Spleen (tissue), 7 donors: ENCODE measurements around the gene TUBGCP2.

ENCODE experiments used
- CTCF ChIP-seq, 11 experiments: fragments of 200-600 bp in 7 of 11; fragments of 450-650 bp in 4 of 11; sonication (generic) in 4 of 11; IDR thresholded peaks in 8 of 11; conservative IDR thresholded peaks in 3 of 11; 1 replicate in 7 of 11; 2 replicates in 4 of 11; pipeline versions ENCODE4 v1.4.0 to v1.8.0; 2016 to 2021; ENCODE audit warnings: antibody characterized with exemption in 11 of 11, inconsistent platforms in 4 of 11, mild to moderate bottlenecking in 1 of 11
- POLR2A ChIP-seq, 3 donors: fragments of 450-650 bp; IDR thresholded peaks; one replicate each; pipeline ENCODE4 v1.5.1; 2017; ENCODE audit warnings: antibody characterized with exemption in 3 of 3, mild to moderate bottlenecking in 1 of 3
- POLR2AphosphoS5 ChIP-seq, 3 donors: sonication (generic); formaldehyde crosslinking; IDR thresholded peaks; one replicate each; pipeline ENCODE4 v1.5.1; 2017; ENCODE audit warnings: antibody characterized with exemption in 3 of 3
- donor health status: DM: no; HTN: no; CAD: no; lungs with moderate emphysema.
- donor health status: DM: no; HTN: no; CAD: no.
- donor health status: DM: no; HTN: no; CAD: no.

GRCh38 chr10:133346413-133346812 lies 37.7 kb upstream of the TUBGCP2 start:
- TF ChIP-seq POLR2A (IDR thresholded peaks at IDR 0.05) (no peak), CTCF (IDR thresholded peaks at IDR 0.05 in 8 of 11, conservative IDR thresholded peaks at IDR 0.05 in 3 of 11) (no peak), POLR2AphosphoS5 (IDR thresholded peaks at IDR 0.05) (peak in 2 of 3 donors; percentile 11 to 43)
